Activated naive CD8-positive, alpha-beta T cell treated with anti-CD3 and anti-CD28 coated beads, Interleukin-2, amount 50 U/mL, for 24 hours (primary cell): Measurements from ENCODE around the gene PLEKHN1.

Experiments
- ATAC-seq: fragments of 150-1000 bp; cut with Tn5 transposase; one replicate; pipeline ENCODE4 v1.10.0; 2021
- DNase-seq: peaks from one replicate; pipeline ENCODE4 v3.0.0; 2021
- H3K27ac Mint-ChIP-seq: one replicate; pipeline ENCODE4 v1.8.0; 2021; ENCODE audit warnings: mild to moderate bottlenecking, mixed read lengths
- H3K27me3 Mint-ChIP-seq: one replicate; pipeline ENCODE4 v1.8.0; 2021; ENCODE audit warnings: mixed read lengths
- H3K36me3 Mint-ChIP-seq: one replicate; pipeline ENCODE4 v1.8.0; 2021; ENCODE audit warnings: low read depth, mixed read lengths
- H3K4me1 Mint-ChIP-seq: one replicate; pipeline ENCODE4 v1.8.0; 2021; ENCODE audit warnings: mixed read lengths
- H3K4me3 Mint-ChIP-seq: one replicate; pipeline ENCODE4 v1.8.0; 2021; ENCODE audit warnings: mild to moderate bottlenecking, moderate library complexity, mixed read lengths
- H3K9me3 Mint-ChIP-seq: one replicate; pipeline ENCODE4 v1.8.0; 2021; ENCODE audit warnings: mixed read lengths

The PLEKHN1 gene

DNA sequence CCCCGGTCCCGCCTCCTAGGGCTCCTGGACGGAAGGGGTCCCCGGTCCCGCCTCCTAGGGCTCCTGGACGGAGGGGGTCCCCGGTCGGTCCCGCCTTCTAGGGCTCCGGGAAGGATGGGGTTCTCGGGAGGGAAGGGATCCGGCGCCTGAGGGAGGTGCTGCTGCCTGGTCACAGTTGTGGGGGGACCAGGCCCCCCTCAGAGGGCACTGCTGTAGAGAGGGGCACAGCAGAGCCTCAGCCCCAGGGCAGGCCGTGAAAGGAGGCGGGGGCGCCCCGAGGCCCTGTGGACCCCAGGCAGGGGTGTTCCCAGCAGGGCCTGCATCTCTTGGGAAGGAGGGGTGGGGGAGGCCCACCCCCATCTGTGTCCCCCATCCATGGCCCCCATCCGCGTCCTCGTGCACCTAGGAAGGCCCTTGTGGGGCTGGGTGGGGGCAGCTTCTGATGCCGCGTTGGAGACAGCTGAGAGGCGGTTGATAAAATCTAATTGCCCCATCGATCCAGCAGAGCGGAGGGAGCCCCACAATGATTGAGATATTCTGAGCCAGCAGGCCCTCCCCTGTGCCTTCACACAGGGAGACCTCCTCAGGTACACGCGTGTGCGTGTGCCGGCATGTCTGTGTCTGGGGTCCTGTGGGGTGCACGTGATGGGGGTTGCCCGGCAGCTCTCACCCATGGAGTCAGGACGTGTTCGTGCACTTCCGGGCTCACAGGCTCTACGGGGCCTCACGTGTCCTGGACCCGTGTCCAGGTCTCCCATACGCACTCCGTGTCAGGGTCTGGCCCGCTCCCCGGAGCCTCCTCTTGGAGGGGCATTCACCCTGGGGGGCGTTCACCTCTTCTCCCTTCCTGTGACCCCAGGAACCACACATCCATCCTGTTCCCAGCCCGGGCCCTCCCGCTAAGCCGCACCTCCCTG lies 29.7 kb upstream of the PLEKHN1 start:
- H3K4me3 Mint-ChIP-seq, result no peak overlapping the region
- no peak overlapping the region for H3K27ac Mint-ChIP-seq
- DNase-seq (no peak), ATAC-seq (no peak)
- peaks cover 30% of the 10 kb centered on the region for H3K27me3 Mint-ChIP-seq
- H3K9me3 Mint-ChIP-seq, result no peaks in the 10 kb centered on the region
- H3K4me1 Mint-ChIP-seq, result peaks cover 10% of the 10 kb centered on the region
- H3K36me3 Mint-ChIP-seq, result no peaks in the 10 kb centered on the region

DNA sequence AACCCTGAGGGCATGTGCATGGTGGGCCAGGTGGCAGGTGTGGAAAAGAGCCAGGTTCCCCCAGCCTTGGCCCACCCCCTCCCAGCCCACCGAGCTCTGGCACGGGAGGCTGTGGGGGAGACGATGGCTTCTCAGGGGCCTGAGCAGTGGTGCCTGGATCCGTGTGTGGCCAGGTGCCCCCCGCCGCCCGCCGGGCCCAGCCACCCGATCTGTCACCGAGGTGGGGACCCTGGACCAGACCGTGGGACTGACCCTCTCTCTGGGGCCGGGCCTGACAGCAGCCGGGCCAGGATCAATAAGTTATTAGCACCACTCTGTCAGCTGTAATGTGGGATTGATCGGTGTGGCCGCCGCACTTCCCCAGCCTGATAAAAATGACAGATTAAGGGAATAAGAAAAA lies 28.8 kb upstream of the PLEKHN1 start:
- no peak for DNase-seq
- H3K9me3 Mint-ChIP-seq, result no peaks in the 10 kb centered on the region
- H3K36me3 Mint-ChIP-seq, result no peaks in the 10 kb centered on the region
- H3K4me1 Mint-ChIP-seq, result peaks cover 10% of the 10 kb centered on the region
- no peak for ATAC-seq
- no peak overlapping the region for H3K27ac Mint-ChIP-seq
- H3K27me3 Mint-ChIP-seq, result peaks cover 30% of the 10 kb centered on the region
- H3K4me3 Mint-ChIP-seq, result no peak overlapping the region

DNA sequence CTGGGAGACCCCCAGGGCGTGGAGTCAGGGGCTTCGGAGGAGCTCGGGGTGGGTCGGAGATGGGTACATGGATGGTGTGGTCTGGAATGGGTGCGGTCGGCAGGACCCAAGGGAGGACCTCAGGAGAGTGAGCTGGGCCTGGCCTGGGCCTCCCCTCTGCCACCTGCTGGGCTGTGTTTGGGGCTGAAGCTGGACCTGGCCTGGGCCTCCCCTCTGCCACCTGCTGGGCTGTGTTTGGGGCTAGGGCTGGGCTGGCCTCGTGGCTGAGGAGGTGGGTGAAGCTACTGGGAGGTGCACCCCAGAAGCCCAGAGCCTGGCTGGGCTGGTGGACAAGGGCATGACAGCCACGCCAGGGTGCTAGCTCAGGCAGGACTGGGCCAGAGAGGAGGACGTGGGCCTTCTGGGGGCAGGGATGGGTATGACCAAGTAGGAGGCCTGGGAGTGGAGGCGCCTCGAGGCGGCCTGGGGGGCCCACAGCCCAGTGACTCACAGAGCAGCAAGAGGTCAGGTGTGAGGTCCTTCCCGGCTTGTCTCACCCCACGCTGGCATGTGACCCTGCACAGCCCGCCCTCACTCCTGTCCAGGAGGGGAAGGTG lies 28.1 kb upstream of the PLEKHN1 start:
- peak; percentile 29 for ATAC-seq
- Mint-ChIP-seq H3K36me3 (no peaks in the 10 kb centered on the region), H3K27me3 (peaks cover 30% of the 10 kb centered on the region), H3K9me3 (no peaks in the 10 kb centered on the region), H3K4me3 (no peak overlapping the region), H3K4me1 (peaks cover 12% of the 10 kb centered on the region), H3K27ac (no peak overlapping the region)
- DNase-seq, result no peak

DNA sequence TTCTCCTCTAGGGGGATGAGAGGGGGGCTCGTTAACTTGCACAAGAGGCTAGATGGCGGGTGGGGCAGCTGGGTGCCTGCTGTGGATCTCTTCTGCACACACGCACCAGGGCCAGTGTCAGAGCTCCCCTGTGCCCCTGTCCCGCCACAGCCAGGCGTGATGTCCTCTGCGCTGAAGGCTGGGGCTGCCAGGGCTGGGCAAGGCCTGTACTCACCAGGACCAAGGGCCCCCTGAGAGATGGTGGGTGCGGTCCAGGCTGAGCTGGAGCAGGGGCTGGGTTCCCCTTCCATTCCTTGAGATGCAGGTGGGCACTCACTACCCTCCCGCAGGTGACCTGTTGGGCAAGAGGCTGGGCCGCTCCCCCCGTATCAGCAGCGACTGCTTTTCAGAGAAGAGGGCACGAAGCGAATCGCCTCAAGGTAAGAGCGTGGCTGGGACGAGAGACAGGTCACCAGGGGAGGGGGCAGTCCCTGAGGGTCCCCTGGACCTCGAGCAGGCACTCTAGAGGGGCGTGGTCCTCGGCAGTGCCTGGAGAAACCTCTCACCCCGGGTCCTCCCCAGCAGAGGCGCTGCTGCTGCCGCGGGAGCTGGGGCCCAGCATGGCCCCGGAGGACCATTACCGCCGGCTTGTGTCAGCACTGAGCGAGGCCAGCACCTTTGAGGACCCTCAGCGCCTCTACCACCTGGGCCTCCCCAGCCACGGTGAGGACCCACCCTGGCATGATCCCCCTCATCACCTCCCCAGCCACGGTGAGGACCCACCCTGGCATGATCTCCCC lies 27.4 kb upstream of the PLEKHN1 start:
- Mint-ChIP-seq H3K4me1 (peaks cover 12% of the 10 kb centered on the region), H3K27me3 (peaks cover 30% of the 10 kb centered on the region), H3K36me3 (no peaks in the 10 kb centered on the region), H3K4me3 (no peak overlapping the region), H3K9me3 (no peaks in the 10 kb centered on the region), H3K27ac (no peak overlapping the region)
- no peak for ATAC-seq
- DNase-seq, result no peak

DNA sequence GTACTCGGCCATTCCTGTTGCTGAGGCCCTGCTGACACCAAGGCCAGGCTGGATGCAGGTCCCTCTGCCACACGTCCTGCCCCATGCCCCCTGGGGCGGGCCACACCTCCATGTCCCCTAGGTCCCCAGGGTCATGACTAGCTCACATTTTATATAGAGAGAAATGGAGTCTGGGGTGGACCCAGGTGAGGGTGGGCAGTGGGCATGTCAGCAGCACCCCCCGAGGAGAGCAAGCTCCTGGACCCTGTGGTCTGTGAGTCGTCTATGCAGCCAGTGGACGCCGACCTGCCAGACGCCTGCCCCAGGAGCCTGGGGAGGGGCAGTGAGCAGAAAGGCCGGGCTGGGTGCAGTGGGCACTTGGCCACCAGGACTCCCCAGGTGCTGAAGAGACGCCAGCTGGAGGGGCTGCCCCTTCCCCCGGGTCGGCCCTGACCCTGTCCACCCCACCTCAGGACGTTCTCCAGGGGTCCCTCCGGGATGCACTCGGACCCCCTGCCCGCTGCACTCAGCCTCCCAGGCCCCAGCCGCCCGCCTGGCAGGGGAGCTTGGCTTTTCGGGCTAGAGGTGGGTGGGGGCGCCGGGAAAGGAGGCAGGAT lies 26.7 kb upstream of the PLEKHN1 start:
- ATAC-seq (no peak), DNase-seq (no peak)
- H3K27ac Mint-ChIP-seq, result no peak overlapping the region
- no peak overlapping the region for H3K4me3 Mint-ChIP-seq
- peaks cover 12% of the 10 kb centered on the region for H3K4me1 Mint-ChIP-seq
- no peaks in the 10 kb centered on the region for H3K9me3 Mint-ChIP-seq
- H3K36me3 Mint-ChIP-seq, result no peaks in the 10 kb centered on the region
- H3K27me3 Mint-ChIP-seq, result peaks cover 30% of the 10 kb centered on the region

DNA sequence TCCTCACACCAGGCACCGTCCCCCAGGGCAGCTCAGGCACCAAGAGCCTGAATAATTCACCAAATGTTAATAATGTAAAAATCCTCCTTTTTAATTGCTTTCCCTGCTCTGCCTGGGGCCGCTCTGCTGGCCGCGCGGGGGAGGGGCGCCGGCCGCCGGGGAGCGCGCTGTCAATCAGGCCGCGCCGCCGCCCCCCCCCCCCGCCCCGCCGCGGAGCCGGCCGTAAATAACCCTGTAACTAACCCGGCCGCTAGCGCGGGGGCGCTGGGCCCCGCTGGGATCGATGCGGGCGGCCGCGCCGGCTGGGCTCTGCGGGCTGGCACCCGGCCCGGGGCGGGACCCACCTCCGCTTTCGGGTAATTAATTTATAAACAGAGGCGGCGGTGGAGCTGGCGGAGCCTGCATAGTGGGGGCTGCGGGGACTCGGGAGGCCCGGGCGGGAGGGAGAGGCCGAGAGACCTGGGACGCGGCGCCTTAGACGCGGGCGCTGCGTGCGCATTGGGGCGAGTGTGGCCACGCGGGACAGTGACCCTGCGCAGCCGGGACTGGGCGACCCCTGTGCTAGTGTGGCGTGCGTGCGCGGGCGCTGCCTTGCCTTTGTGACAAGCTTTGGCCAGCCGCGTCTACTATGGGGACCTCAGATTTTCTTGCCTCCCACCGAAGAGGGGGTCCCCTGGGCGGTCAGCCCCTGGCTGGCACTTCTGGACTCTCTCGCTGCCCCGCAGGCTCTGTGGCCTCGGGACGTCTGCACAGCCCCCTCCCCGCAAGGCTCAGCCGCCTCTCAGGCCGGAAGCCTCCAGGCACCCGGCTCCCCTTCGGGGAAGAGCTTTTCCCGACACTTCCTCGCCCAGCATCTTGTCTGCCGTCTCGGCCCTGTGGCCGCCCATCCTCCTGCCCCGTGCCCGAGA lies 25.9 kb upstream of the PLEKHN1 start:
- DNase-seq, result no peak

DNA sequence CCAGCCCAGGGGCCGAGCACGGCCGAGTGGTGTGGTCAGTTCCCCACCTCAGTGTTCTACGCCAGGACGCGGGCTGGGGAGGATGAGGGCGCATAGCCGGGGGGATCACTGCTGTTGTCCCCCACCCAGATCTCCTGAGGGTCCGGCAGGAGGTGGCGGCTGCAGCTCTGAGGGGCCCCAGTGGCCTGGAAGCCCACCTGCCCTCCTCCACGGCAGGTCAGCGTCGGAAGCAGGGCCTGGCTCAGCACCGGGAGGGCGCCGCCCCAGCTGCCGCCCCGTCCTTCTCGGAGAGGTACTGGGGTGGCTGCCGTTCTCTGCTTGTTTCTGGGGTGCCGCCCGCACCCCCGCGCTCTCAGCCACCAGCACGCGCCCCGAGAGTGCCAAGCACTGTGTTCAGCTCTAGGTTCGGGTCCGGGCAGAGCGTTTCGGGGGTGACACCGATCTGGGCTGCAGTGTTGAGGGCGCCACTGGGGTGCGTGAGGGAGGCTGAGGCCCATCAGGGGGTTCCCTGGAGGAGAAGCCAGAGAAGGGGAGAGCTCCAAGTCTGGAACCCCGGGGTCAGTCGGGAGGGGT lies 25.2 kb upstream of the PLEKHN1 start:
- peaks cover 5% of the 10 kb centered on the region for H3K36me3 Mint-ChIP-seq
- peaks cover 22% of the 10 kb centered on the region for H3K27me3 Mint-ChIP-seq
- H3K4me3 Mint-ChIP-seq, result peak overlapping the region; percentile 57
- H3K27ac Mint-ChIP-seq, result no peak overlapping the region
- peaks cover 10% of the 10 kb centered on the region for H3K4me1 Mint-ChIP-seq
- DNase-seq (no peak), ATAC-seq (no peak)
- H3K9me3 Mint-ChIP-seq, result no peaks in the 10 kb centered on the region

More for the DNA sequence above, 25.9 kb upstream of the PLEKHN1 start:
- no peak overlapping the region for H3K27ac Mint-ChIP-seq
- H3K4me3 Mint-ChIP-seq, result peak overlapping the region; percentile 4
- no peak for ATAC-seq
- H3K4me1 Mint-ChIP-seq, result peaks cover 10% of the 10 kb centered on the region
- H3K27me3 Mint-ChIP-seq, result peaks cover 25% of the 10 kb centered on the region
- H3K9me3 Mint-ChIP-seq, result no peaks in the 10 kb centered on the region
- H3K36me3 Mint-ChIP-seq, result no peaks in the 10 kb centered on the region

DNA sequence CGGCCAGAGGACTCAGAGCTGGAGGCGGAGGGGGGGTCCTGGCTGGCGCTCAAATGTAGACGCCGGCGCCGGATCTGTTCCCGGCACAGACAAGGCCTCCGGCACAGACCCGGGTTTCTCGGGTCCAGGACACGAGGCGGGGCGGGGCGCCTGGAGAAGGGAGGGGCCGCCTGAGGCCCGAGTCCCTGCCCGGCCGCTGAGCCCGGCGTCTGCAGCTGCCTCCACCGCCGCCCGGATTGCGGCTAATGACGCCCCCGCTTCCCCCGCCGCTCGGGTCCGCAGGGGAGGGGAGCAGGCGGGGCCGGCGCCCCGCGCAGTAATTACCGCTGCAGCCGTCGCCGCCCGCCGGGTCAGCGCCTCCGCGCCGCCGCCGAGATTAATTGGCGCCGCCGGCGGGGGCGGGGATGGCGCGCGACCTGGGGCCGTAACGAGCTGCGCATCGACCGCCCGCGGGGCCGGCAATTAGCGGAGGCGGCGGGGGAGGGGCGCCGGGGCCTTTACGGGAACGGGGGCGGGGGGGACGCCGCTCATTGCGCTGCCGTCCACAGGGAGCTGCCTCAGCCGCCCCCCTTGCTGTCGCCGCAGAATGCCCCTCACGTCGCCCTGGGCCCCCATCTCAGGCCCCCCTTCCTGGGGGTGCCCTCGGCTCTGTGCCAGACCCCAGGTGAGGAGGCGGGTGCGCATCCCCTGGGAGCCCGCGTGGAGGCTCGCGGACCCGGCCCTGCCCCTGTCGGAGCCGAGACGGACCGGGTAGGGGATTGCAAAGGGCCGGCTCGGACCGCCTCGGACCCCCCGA lies 24.5 kb upstream of the PLEKHN1 start:
- H3K9me3 Mint-ChIP-seq, result no peaks in the 10 kb centered on the region
- ATAC-seq (peak; percentile 7), DNase-seq (peak; percentile 34)
- H3K4me1 Mint-ChIP-seq, result peaks cover 10% of the 10 kb centered on the region
- H3K36me3 Mint-ChIP-seq, result peaks cover 5% of the 10 kb centered on the region
- peak overlapping the region; percentile 57 for H3K4me3 Mint-ChIP-seq
- peaks cover 22% of the 10 kb centered on the region for H3K27me3 Mint-ChIP-seq
- H3K27ac Mint-ChIP-seq, result no peak overlapping the region

DNA sequence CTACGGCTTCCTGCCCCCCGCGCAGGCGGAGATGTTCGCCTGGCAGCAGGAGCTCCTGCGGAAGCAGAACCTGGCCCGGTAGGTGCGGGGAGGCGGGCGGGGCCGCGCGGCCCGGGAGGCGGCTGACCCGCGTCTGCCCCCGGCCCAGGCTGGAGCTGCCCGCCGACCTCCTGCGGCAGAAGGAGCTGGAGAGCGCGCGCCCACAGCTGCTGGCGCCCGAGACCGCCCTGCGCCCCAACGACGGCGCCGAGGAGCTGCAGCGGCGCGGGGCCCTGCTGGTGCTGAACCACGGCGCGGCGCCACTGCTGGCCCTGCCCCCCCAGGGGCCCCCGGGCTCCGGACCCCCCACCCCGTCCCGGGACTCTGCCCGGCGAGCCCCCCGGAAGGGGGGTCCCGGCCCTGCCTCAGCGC lies 23.9 kb upstream of the PLEKHN1 start:
- ATAC-seq (no peak), DNase-seq (no peak)
- Mint-ChIP-seq H3K36me3 (peaks cover 8% of the 10 kb centered on the region), H3K4me1 (peaks cover 10% of the 10 kb centered on the region), H3K4me3 (no peak overlapping the region), H3K27me3 (peaks cover 22% of the 10 kb centered on the region), H3K9me3 (no peaks in the 10 kb centered on the region), H3K27ac (no peak overlapping the region)

DNA sequence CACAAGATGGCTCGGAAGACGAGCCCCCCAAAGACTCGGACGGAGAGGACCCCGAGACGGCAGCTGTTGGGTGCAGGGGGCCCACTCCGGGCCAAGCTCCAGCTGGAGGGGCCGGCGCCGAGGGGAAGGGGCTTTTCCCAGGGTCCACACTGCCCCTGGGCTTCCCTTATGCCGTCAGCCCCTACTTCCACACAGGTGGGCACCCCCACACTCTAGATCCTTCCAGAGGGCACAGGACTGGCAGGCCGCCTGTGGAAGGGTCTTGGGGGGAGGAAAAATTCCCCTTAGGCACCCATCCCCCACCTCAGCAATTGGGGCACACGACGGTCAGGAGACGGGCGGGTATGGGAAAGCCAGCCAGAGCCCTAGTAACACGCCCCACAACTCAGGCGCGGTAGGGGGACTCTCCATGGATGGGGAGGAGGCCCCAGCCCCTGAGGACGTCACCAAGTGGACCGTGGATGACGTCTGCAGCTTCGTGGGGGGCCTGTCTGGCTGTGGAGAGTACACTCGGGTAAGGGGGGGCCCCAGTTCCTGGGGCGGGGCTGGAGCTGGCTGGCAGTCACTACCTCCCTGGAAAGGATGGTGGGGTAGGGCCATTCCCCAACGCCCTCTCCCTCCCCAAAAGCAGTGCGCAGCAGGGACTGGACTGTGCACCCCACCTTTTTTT lies 23.3 kb upstream of the PLEKHN1 start:
- no peak overlapping the region for H3K4me3 Mint-ChIP-seq
- no peaks in the 10 kb centered on the region for H3K9me3 Mint-ChIP-seq
- peaks cover 18% of the 10 kb centered on the region for H3K27me3 Mint-ChIP-seq
- no peak overlapping the region for H3K27ac Mint-ChIP-seq
- H3K4me1 Mint-ChIP-seq, result peaks cover 10% of the 10 kb centered on the region
- H3K36me3 Mint-ChIP-seq, result peaks cover 9% of the 10 kb centered on the region
- no peak for ATAC-seq
- DNase-seq, result no peak

DNA sequence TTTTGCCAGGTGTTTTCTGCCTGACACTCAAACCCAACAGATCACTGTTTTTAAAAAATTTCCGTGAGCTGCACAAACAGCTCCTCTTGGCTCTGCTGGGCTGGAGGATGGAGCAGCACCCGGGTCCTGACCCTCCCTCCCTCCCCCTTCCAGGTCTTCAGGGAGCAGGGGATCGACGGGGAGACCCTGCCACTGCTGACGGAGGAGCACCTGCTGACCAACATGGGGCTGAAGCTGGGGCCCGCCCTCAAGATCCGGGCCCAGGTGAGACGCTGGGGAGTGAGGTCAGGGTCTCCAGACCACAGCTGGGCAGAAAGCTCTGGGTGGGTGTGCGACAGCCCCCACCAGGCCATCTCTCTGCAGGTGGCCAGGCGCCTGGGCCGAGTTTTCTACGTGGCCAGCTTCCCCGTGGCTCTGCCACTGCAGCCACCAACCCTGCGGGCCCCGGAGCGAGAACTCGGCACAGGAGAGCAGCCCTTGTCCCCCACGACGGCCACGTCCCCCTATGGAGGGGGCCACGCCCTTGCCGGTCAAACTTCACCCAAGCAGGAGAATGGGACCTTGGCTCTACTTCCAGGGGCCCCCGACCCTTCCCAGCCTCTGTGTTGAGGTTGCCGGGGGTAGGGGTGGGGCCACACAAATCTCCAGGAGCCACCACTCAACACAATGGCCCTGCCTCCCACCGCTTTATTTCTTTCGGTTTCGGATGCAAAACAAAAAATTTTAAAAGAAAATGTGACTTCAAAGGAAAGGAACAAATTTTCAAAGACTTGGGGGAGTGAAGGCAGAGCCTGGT lies 22.5 kb upstream of the PLEKHN1 start:
- DNase-seq, result no peak
- Mint-ChIP-seq H3K4me3 (no peak overlapping the region), H3K27me3 (peaks cover 12% of the 10 kb centered on the region), H3K36me3 (peaks cover 10% of the 10 kb centered on the region), H3K4me1 (peaks cover 10% of the 10 kb centered on the region), H3K27ac (no peak overlapping the region), H3K9me3 (no peaks in the 10 kb centered on the region)
- no peak for ATAC-seq
